ENCODE measurements around the gene CUTC. TPM values are rescaled to one million over a fixed set of nuclear protein-coding genes. Genes with fewer than 3 reads are reported as not detected.

Gene CUTC, protein sequence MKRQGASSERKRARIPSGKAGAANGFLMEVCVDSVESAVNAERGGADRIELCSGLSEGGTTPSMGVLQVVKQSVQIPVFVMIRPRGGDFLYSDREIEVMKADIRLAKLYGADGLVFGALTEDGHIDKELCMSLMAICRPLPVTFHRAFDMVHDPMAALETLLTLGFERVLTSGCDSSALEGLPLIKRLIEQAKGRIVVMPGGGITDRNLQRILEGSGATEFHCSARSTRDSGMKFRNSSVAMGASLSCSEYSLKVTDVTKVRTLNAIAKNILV
- total RNA-seq (ENCODE audit: low replicate concordance) = 18.3 and 25.0 TPM in 2 replicates

DNA sequence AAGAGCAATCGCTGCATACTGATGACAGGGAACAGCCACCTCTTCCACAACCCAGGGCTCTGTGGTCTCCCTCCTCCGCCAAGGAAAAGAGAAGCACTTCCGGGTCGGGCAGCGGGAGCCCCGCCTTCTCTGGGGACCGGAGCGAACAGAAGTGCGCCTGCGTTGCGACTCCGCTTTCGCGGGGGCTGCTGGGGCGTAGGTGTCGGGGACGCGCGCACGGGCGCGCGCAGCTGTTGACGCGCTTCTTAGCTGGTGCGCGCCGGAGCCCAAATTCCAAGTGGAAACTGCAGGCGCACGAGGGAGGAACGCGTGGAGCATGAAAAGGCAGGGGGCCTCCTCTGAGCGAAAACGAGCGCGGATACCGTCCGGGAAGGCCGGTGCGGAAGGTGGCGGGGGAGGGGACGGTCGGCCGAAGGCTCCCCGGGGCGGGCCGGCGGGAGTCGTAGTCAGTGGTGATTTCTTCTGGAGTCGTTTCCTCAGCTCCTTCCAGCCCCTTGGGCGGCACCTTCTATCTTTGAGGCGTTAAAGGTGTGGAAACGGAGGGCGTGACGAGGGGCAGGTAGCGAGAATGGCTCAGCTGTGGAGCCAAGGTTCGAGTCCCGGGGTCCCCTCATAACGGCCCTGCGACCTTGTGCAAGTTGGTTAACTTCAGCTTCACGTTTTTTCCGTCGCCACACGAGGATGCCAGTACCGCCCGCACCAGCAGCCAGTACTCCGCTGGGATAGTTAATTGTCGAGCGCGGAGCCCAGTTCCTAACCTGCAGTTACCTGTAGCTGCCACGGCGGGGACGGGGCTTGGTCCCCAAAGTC lies at the start of gene CUTC, which contains the start of gene COX15:
TSS of gene CUTC (plus strand) at position 202 of the 810 bp plus-strand sequence. CDS start at position 317, 115 bp downstream.
TSS of gene COX15 (minus strand) at position 95 of the 810 bp plus-strand sequence. CDS start at position 17, 78 bp downstream.
- TF ChIP-seq, protein P1, sequence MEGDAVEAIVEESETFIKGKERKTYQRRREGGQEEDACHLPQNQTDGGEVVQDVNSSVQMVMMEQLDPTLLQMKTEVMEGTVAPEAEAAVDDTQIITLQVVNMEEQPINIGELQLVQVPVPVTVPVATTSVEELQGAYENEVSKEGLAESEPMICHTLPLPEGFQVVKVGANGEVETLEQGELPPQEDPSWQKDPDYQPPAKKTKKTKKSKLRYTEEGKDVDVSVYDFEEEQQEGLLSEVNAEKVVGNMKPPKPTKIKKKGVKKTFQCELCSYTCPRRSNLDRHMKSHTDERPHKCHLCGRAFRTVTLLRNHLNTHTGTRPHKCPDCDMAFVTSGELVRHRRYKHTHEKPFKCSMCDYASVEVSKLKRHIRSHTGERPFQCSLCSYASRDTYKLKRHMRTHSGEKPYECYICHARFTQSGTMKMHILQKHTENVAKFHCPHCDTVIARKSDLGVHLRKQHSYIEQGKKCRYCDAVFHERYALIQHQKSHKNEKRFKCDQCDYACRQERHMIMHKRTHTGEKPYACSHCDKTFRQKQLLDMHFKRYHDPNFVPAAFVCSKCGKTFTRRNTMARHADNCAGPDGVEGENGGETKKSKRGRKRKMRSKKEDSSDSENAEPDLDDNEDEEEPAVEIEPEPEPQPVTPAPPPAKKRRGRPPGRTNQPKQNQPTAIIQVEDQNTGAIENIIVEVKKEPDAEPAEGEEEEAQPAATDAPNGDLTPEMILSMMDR (IDR thresholded peaks at IDR 0.05; ENCODE audit: insufficient read depth, low read length) = peak; percentile 47
- H3K4me3 ChIP-seq (ENCODE audit: low read depth, low read length) = peak within 1 kb of the TSS; percentile 100
- DNase-seq (ENCODE audit: low read depth) = peak; percentile 95

DNA sequence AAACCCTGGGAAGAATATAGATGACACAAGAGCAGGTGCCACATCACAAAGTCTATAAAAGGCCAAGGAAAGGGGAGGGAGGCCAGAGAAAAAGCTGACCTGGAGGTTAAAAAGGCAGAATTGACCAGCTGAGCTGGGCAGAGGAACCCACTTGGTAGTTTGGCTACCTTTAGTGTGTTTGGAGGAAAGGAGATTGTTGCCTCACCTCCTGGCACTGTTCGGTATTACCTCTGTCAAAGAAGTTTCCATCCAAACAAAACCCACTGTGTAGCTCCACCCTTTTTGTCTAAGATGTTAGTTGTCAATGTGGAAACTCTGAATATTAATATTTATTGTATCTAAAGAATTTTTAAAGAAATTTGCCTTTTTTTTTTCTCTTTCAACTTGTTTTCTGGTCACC lies 49.3 kb upstream of the CUTC start:
- no peak overlapping the region for H3K4me3 ChIP-seq (ENCODE audit: low read depth, low read length)
- DNase-seq (ENCODE audit: low read depth) = no peak
- TF ChIP-seq, protein P1 (IDR thresholded peaks at IDR 0.05; ENCODE audit: insufficient read depth, low read length) = no peak

DNA sequence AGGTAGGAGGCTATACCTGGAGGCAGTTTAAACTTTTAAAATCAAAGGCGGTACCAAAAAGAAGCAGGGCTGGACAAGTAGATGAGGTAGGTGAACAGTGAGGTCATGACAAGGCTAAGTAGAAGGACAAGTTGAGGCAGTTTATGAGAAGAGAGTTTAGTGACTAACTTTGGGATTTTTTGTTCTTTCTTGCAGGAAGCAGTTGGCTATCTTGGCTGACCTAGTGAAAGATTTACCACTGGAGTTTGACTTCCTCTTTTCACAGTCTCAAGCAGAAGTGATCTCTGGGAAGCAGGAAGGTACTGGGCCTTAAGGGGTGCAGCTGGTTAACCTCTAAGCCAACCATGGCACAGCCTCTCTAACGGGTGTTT lies 46.5 kb upstream of the CUTC start:
- TF ChIP-seq, protein P1 (IDR thresholded peaks at IDR 0.05; ENCODE audit: insufficient read depth, low read length) = no peak

DNA sequence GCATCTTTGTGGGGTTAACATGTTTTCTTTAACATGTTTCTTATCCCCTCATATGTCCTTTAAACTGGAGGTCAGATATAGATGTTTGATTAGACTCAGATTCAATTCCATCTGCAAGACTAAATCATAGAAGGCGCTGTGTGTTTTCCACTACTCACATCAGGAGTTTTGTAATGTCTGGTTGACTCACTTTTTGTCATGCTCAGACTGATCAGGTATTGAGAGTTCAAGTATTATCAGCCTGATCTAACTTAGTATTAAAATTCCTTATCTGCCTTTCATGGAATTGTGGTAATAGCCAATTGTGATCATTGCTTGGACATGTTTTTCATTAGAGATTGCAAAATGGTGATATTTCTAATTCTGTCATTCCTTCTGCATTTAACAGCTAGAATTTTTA lies 42.6 kb upstream of the CUTC start:
- TF ChIP-seq, protein P1 (IDR thresholded peaks at IDR 0.05; ENCODE audit: insufficient read depth, low read length) = no peak
- DNase-seq (ENCODE audit: low read depth) = no peak
- no peak overlapping the region for H3K4me3 ChIP-seq (ENCODE audit: low read depth, low read length)

More for the DNA sequence above, 46.5 kb upstream of the CUTC start:
- DNase-seq (ENCODE audit: low read depth) = no peak
- no peak overlapping the region for H3K4me3 ChIP-seq (ENCODE audit: low read depth, low read length)

- peak; percentile 75 for DNase-seq (ENCODE audit: low read depth)
- no peak overlapping the region for H3K4me3 ChIP-seq (ENCODE audit: low read depth, low read length)
- TF ChIP-seq, protein P1 (IDR thresholded peaks at IDR 0.05; ENCODE audit: insufficient read depth, low read length) = no peak
Observed at GRCh38 chr10:99693933-99694583, 38.0 kb upstream of the CUTC start.

- TF ChIP-seq, protein P1 (IDR thresholded peaks at IDR 0.05; ENCODE audit: insufficient read depth, low read length) = no peak
- no peak overlapping the region for H3K4me3 ChIP-seq (ENCODE audit: low read depth, low read length)
- peak; percentile 53 for DNase-seq (ENCODE audit: low read depth)
Observed at GRCh38 chr10:99695761-99696160, 36.3 kb upstream of the CUTC start.
